GM21381 (cell line): ENCODE results near the gene TARP.
A peak's percentile ranks its signal among the peaks of the same experiment; 100 is the strongest.
"Not testable (repeated sequence)": the region's sequence is repeated elsewhere in the genome, so short reads cannot be mapped to it uniquely, and the experiment has no call there.

ENCODE experiments used
- ATAC-seq: cut with Tn5 transposase; IDR thresholded peaks from one replicate; pipeline ENCODE4 v1.9.1; 2021; ENCODE audit warnings: mild to moderate bottlenecking, moderate library complexity; ENCODE audit not compliant: unreplicated experiment

The TARP gene

DNA sequence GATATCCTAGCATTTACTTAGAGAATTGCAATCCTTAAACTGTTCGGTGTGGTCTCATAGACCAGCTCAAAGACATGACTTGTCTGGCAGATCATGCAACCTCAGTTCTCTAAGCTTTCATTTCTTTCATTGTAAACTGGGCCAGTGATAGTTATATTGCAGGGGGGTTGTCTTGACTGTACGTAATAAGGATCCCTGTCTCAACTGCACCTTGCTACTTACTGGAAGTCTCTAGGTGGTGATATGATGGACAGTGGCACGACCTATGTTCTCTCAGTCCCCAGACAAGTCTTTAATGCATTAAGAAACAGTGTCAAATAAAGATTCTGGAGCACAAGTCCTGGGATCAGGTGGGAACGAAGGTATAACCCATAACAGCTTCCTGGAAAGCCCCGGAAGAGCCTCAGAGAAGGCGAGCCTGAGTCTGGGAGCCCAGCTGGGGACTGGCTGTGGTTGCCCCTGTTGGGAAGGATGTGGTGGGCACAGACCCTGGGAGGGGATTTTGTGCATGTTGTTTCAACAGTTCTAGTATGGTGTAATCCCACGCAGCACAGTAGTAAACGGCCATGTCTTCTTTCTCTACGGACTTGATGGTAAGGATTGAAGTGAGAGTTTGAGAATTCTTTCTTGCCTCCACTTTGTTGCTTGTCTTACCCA, 26.0 kb upstream of the TARP start:
- no peak for ATAC-seq

DNA sequence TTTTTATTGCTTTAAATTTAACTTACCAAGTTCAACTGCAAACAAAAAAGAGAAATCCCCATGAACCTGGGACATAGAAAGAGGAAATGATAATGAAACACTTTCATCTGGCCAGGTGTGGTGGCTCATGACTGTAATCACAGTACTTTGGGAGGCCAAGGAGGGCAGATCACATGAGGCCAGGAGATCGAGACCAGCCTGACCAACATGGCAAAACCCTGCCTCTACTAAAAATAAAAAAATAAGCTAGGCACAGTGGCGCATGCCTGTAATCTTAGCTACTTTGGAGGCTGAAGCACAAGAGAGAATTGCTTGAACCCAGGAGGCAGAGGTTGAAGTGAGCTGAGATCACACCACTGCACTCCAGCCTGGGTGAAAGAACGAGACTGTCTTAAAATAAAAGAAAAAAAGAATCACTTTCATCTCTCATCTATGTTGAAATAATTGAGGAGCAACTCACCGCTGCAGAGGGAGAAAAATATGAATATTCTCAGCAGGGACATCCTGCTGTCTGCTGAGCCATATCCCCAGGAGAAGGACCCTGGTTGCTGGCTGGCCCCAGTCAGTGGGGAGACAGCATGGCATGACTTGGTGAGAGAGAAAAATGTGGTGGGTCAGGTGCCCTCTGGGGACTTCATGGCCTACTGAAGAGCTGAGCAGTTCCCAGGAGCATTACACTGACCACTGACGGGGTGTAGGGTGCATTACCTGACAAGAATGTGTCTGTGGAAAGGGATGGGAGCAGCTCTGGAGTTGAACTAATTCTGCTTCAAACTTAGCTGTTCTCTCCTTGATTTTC, 22.8 kb upstream of the TARP start:
- ATAC-seq = peak; percentile 59

DNA sequence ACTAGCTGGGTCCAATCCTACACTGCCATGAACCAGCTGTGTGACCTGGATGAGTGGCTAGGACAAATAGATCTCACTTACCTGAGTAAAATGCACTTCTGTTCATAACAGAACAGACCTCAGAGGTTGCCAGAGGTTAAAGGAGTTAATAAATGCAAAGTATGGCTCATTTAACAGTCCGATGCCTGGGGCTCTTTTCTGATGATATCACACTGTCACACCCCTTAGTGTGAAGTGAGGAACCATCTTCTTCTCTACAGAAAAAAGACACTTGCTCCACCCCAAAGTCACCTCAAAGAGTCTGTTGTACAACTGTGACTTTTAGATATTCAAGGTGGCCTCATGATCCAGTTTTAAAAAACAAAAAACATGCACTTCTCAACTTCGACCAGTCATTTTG, 21.5 kb upstream of the TARP start:
- ATAC-seq = no peak

DNA sequence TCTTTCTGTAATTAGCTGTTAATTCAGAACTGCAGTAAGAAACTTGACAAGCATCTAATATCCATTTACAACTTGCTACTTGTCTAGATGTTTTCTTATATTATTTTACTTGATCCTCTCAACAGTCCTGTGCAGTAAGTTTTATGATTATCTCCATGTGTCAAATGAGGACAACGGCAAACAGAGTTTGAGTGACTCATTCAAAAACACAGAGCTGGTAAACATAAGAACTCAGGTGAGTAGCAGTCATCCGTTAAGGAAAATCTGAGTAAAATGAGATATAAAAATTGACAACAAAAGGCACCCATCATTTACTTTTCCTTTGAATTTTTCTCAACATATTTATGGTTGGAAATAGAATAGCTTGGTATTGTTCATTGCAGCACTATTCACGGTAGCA, 19.0 kb upstream of the TARP start:
- no peak for ATAC-seq

DNA sequence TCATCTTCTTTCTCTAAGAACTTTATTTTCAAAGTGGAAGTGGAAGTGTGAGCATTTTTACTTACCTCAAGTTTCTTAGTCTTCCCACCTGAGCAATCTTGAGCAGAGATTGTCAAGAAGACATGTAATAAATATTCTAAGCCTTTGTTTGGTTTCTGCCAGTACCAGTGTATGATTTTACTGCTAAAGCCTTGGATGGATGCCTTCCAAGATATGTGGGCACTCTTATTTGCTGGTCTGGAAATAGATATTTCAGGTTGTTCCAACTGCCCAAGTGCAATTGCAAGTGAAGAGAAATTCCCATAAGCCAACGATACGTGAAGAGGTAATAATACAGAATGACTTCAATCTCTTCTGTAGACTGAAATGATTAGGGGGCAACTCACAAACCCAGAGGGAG, 18.2 kb upstream of the TARP start:
- ATAC-seq = no peak

DNA sequence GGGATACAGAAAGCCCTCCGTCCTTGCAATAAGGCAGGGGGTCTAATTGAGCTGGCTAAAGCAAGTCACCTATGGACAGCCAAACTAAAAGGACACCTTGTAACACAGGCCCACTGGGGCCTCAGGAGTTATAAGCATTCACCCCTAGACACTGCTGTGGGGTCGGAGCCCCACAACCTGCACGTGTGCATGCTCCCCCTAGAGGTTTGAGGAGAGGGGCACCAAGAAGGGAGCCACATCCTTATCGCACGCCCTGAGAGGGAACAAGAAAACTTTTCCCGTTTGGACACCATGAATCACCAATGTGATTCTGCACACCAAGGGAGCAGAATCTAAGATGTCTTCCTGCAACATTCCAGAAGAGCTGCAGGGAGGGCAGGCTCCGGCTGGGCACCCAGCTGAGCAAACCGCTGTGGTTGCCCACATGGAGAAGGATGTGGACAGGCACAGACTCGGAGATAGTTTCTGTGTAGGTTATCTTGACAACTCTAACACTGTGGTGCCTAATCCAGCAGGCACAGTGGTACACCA, 17.7 kb upstream of the TARP start:
- no peak for ATAC-seq

DNA sequence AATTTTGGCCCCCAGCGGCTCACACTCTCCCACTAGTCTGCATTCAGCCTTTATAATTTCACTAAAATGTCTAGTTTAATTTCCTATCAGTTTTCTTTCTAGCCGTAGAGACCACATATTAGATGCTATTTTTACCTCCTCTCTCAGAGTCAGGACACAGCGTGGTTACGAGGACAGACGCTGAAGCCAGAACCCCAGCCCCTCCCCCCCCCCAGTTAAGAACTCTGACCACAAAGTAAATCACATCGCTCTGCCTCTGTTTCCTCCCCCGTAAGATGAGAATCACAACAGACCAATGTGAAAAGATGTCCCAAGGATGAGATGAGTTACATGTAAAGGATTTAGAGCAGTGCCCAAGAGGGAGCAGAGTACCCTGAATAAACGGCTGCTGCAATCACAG, 11.1 kb upstream of the TARP start:
- no peak for ATAC-seq

DNA sequence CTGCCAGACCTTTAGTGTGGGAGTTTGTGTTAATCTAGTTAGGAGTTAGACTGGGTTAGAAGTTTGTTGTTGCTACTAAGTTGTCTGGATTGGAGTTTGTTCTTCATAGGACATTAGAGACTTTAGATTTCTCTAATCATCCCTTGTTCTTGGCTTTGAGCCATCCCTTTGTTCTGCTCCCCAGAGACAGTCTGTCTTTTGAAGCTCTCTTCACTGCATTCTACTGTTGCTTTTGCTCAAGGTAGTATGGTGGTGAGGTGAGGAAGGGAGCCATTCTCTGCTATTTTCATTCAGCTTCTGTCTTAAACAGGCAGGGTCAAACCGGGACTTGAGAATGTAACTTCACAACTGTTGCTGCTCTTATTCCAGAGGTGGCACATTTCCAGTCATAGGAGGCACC, 10.4 kb upstream of the TARP start:
- ATAC-seq = no peak

DNA sequence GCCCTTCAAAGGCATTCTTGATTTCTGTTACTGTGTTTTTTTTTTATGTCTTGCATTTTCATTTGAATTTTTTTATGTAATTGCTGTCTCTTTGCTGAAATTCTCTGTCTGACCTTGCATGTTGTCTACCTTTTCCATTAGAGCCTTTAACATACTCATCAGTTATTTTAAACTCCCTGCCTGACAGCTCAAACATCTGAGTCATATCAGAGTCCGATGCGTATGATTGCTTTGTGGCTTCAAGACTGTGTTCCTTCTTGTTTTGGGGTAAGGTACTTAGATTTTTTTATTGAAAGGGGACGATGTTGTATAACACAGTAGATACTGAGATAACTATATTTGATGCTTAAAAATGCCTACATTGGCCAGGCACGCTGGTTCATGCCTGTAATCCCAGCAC, 9.7 kb upstream of the TARP start:
- ATAC-seq = no peak

DNA sequence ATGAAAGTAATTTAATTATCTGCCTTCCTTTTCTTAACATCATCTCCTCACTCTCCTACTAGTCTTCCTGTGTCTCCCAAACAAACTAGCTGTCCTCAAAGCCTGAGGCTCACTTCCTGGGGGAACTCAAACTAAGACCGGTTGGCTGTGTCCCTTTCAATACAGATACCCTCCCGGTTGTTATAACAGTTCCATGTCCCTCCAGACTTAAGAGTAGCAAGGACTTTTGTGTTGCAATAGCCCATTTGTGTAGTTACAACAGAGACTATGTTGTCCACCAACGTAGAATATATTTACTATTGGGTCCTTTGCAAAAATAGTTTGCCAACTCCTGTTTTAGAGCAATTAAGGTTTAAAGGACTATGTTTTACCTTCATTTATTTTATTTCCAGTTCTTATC, 8.6 kb upstream of the TARP start:
- no peak for ATAC-seq

DNA sequence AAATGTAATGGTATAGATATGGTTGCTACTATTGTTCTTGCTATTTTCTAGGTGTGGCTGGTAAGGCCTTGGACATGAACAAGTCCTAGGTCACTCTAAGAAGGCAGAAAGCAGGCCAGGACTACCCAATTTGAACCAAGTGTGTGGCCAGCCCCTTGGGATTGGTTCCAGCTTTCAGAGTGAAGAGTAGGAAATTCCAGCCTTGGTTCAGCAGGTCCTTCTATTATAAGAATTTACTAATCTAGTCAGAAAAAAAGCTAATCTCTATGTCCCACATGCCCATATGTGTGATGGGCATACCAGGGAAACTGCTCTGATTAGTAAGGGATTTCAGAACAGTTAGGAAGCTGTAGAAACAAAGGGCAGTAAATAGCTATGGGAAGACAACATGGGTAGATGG, 7.8 kb upstream of the TARP start:
- ATAC-seq = no peak

DNA sequence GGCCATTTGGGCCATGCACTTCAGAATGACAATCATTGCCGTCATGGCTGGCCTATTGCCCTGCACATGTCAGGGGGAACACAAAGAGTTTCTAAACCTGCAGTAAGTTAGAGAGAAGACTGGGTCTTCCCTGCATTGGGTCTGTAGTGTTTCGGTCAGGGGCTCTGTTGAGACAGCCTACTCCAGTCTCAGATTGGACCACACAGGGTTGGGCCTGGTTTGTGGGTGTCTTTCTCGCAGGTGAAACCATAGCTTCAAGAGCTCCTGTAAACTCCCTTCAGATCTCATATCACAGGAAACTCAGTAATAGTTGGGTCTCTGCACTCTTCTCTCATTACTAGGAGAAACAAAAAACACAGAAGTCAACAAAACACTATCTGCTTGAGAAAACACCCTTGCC, 7.3 kb upstream of the TARP start:
- no peak for ATAC-seq

DNA sequence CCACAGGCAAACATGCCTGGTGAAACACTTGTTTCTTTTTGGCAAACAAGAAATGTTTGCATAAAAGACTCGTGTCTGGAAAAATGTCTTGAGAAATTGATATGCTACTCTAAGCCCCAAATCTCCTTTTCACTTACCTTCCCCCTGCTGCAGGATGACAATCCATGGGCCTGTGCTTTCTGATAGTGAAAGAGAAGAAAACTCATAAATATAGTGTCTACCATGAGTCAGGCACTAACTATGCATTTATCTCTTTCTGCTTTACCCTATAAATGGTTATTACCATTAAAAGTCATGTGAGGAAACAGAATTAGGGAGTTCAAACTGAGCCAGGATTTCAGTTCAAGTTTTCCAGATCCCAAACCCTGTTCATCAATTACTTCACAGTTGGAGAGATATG, 6.6 kb upstream of the TARP start:
- no peak for ATAC-seq

DNA sequence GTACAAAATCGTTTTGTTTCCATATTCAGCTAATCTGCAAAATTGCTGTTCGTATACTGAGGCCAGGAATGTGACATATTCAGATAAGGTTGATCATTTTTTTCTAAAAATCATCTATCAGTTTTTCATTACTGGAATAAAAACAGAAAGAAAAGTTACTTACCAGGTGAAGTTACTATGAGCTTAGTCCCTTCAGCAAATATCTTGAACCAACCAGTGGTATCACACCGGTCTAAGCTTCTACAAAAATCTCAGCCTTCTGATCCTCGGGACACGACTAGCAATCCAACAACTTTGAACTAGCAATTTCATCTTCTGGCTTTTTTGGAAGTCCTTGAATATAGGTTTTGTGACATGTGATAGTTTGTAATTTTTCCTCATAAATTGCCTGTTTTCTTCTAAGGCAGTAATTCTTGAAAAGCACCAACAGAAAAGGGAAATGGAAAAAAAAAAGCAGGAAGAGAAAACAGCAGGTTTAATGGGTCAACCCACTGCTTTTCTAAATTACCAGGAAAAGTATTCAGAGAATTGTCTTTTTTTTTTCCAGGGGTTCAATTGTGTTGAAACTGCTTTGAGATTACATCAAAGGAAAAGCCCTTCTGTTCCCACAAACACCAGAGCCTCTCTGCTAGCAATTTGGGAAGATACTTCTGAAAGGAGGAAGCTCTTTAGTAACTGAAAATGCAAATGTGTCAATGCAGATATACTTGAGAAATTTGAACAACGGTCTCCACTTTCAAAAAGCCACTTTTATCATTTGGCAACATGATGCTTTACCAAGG, 2.9 kb upstream of the TARP start:
- no peak for ATAC-seq

DNA sequence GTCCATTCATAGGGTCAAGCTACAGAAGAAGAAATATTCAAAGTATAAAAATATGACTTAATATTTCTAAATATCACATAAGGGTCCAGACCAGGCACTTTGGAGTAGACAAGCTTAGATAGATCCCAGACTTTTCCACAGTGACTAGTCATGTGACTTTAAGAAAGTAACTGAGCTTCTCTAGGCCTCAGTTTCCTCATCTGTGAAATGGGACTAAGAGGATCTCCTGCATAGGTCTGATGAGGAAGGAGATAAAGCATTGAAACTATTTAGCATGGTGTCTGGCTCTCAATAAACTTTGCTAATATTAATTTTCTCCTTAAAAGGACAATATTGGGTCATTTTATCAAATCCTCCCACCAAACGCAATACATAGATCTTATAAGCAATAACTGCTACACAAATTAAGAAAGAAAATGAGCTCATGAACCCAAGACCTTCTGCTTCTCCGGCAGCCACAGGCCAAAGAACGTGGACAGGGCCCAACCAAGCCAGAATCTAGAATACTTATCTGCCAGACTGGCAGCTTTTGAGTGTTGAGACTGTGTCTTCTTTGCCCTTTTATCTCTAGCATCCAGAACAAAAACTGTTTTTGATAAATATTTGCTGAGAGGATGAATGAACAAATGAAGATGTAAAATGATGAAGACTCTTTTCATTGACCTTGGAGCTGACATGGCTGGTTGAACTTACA, 1.6 kb upstream of the TARP start:
- no peak for ATAC-seq

DNA sequence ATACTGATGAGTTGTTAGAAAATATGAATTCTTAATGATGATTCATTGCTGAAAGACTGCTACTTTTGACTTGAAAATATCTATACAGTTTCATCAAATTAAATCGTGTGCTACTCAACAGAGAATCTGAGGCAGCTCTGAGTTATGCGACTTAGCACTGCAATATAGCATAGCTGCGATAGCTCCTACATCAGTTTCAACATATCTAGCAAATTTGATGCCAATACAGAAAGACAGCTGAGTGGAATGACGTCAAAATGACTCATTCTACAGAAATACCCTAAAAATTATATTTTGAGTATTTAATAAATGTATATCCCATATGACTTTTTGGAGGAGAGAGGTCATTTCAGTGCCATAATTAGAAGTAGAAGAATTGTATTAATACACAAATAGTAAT, 1.1 kb upstream of the TARP start:
- no peak for ATAC-seq

DNA sequence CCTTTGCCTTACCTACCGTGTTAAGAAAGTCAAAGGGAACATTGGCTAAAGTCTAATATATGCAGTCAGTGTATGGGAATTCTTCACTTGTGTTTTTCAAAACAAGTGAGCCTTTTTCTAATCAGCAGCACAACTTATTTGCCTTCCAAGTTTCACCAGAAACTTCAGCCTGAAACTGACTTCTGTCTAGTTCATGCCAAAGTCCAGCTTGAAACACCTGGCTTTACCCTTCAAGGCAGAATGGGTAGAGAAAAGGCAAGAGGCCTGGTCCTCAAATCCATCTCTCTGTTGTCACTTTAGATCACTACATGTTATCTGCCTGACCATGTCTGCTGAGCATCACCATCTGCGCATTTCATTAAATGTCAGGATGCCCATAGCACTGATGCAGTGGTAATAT, 3.0 kb downstream of the TARP start:
- ATAC-seq = not testable (repeated sequence)

DNA sequence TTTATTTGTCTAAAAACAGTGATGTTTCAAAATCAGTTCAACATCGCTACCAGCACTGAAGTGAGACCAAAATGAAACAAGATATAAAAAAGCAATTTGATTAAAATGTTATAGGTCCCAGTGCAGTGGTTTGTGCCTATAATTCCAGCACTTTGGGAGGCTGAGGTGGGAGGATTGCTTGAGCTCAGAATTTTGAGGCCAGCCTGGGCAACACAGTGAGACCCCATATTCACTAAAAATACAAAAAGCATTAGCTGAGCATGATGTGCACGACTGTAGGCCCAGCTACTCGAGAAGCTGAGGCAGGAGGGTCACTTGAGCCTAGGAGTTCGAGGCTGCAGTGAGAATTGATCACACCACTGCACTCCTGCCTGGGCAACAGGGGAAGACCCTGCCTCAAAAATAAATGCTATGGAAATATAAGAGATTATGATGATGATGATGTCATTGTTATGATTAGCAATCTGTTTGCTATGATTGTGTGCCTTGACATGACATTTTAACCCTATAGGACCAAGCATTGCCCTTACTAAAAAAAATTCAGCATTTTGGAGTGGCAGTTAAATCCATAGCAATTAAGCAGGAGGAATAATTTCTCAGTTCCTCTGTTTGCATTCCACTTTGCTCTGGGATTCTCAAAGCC, 3.6 kb downstream of the TARP start:
- not testable (repeated sequence) for ATAC-seq

DNA sequence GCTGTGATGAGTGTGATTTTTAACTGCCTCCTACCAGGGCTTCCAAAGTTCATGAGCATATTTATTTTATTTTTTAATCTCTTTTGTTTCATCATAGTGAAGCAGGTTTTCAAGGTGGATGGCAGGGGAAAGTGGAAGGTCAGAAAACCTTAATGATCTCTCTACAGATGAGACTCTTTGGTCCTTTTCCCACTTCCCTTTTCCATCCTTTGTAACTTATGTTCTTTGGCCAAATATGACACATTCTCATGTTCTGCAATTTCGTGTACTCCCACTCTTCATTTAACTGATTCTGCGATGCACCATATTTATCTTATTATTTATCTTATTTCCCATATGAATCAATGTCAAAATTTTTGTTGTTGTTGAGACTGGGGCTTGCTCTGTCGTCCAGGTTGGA, 7.5 kb downstream of the TARP start:
- not testable (repeated sequence) for ATAC-seq

DNA sequence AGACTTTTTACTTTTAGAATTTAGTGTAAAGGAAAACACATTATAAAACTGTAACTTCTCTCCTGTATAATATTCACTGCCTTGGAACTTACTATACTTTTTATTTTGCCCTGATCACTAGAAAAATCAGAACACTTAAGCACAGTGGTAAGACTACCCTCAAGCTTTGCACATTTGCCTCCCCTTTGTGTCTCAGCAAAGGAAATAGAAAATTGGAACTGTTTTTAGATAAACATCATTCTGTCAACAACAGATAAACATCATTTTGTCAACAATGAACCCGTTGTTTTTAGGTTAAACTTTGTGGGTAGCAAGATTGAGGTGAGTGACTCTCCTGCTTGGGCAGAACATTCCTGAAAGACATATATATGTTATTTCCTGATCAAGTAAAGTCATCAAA, 8.8 kb downstream of the TARP start:
- not testable (repeated sequence) for ATAC-seq

DNA sequence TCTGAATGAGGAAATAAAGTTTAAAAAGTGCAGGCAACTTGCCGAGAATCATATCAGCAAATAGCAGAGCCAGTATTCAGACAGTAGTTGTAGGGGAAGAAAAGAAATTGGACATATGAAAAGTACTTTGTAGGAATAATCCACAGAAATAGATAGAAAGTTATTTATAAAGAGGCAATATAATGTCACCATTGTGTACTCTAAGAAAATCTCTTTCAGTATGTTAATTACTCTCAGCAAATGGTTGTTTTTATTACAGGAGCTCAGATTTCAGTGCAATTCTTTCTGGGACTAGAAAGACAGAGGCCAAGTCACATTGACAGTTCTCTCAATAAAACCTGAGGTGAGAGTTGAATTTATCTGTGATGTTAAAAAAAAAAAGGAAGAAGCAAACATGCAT, 10.2 kb downstream of the TARP start:
- ATAC-seq = not testable (repeated sequence)
